DMS 273 treated with DMSO at 0.1 percent for 48 hours (cell line): ENCODE data around the gene BCLAF3.

Source experiments
- DNase-seq: peaks from one replicate; lab custom pipeline; 2025; lab: John Stamatoyannopoulos, UW

BCLAF3 gene

DNA sequence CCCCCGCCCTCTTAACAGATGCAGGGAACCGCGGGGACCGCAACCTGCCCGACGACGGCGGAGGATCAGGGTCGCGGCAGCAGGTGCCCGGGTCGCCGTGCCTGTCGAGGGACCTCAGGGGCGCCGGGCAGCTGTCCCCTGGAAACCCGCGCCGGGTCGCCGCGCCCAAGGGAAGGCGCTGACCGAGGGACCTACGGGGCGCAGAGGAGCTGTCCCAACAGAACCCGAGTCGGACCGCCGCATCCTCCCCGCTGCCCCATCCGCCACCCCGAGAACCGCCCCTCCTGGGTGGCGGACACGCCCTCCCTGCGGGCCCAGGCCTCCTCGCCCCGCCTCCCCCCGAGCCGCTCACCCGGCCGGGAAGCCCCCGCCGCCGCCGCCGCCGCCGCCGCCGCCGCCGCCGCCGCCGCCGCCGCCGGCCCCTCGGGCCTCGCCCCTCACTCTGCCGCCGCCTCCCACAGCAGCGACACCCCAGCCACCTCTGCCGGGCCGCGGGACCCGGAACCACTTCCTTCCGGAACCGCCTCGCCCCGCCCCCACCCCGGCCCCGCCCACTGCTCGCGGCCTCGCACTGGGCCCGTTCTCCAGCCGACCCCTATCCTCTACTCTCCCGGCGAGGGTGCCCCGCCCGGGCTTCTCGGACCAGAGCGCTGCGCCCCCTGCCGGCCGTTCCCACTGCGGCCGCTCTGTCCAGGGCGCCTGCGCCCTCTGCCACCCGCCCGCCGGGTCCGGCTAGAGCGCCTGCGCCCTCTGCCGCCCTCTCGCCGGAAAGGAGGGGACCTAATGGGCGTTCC, at the start of gene BCLAF3:
Gene BCLAF3, minus strand, starts transcription at position 506 of the 794 bp plus-strand sequence. CDS start 20,797 bp downstream, outside the sequence.
- peak; percentile 75 for DNase-seq

DNA sequence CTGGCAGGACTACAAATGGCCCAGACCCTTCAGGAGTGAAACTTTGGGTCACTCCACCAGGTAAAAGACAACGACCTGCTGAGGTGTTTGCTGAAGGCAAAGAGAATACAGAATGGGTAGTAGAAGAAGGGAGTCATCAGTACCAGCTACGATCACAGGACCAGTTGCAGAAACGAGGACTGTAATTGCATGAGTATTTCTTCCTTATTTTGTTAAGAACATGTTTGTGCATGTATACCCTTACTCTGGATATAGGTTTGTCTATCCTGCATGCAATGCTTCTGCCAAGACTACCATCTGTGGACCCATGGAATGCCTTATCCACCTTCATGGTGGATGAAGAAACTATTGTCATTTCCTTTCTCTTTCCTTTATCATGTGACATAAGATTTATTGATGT, 48.1 kb upstream of the BCLAF3 start:
- no peak for DNase-seq

DNA sequence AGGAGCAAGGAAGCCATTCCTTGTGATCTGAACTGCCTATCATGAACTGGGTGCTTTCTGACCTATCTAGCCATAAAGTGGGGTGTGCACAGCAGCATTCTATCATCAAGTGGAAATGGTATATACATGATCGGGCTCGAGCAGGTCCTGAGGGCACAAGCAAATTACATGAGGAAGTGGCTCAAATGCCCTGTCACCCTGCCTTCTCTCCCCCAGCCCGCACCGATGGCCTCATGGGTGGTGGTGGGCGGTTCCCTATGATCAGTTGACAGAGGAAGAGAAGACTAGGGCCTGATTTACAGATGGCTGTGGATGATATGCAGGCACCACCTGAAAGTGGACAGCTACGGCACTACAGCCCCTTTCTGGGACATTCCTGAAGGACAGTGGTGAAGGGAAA, 46.3 kb upstream of the BCLAF3 start:
- no peak for DNase-seq

DNA sequence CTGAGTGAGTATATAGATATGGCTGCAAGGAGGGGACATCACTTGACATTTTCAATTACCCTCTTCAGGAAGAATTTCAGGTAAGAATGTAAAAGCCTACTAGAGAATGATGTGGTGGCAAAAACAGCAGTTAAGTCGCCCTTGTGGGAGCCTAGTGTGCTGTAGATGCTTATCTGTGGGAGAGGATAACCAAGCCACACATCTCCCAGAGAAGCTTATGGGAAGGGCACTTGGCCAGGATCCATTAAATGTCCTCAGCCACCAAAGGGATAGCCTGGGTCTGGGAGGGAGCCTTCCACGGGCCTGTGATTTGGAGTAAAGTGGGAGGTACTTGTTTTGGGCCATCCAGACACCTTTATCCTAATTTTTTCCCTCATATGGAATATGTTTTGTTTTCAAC, 41.3 kb upstream of the BCLAF3 start:
- DNase-seq = no peak

DNA sequence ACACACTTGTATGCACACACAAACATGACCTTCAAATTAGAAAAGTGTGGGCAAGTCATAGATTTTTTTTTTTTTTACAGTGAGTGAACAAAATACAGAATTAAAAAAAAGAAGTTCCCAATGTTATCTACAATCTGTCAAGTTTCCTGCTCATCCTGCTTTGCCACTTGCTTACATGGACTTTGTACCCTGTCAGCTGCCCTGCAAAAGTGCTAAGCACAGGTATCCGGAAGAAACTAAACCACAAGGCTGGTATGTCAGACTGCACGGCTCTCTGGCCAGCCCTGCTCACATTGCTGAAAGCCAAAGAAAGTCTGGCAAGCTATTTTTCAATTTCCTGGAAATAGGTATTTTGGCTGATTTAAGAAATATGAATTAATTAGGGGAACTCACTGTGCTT, 38.9 kb upstream of the BCLAF3 start:
- no peak for DNase-seq

DNA sequence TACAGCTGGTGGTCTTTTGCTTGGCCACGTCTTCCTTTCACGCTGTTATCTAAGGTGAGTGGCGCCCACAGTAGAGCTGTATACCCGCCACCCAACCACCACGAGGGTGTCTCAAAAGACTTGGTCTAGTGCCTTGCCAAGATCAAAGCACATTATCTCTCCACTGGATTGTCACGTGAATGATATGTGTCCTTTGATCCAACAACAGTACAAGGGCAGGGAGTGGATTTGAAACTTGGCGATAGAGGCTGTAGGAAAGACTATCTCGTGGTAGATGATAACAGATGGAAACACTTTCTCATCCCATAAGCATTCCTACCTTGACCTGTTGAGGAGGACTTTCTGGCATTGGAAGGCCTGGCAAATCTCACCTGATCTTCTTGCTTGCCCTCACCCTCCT, 37.7 kb upstream of the BCLAF3 start:
- DNase-seq = no peak

DNA sequence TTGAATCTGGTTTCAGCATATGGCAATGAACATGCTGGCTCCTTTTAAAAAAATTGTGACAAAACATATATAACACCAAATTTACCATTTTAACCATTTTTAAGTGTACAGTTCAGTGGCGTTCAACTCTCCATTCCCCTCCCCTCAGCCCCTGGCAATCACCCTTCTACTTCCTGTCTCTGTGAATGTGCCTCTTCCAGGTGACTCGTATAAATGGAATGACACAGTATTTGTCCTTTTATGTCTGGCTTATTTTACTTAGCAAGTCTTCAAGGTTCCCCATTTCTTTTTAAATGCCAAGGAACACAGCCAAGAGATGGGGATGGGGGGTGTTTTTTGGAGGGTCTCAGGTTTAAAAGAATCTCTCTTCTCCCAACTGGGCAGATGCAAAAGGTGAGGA, 35.4 kb upstream of the BCLAF3 start:
- no peak for DNase-seq

DNA sequence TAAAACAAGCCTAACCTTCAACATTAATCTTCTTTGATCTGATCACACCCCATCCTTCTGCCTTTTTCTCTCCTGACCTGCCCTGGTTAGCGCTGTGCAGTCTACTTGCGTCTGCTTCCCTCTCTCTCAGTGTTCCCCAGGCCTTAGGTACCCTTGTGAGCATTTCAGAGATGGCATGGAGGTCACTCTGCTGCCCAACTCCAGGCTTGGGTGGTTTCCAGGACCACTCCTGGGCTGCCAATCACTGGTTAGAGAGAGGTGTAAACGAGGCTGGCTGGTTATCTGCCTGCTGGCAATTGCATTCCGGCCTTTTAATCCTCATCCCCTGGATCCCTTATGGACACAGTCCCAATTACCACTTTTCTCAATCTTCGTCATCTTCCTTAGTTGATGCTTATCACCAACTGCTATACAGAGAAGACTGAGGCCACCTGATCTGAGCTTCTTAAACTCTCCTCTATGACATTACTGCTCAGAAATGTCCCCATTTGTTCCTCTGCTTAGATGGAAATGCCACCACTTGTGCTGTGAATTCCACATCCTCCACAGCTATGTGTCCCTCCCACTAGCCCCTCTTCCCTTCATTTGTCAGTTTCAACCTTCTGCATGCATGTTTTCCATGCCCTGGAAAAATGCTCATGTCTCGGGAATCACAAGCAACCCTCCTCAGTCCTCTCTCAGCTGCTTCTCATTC, 29.0 kb upstream of the BCLAF3 start:
- no peak for DNase-seq

DNA sequence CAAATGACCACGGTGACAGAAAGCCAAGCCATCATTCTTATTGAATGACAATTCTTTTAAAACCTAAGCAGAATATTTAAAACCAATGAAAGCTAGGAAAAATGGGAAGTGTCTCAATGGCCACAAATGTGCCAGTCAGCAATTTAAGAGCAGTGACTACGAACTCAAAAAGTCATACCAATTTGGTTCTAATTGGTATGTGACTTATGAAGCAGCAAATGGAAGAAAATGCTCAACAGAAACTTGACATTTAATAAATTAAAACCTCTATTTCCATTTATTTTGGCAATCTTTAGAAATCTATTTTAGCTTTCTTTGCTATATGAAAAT, 25.7 kb upstream of the BCLAF3 start:
- no peak for DNase-seq

DNA sequence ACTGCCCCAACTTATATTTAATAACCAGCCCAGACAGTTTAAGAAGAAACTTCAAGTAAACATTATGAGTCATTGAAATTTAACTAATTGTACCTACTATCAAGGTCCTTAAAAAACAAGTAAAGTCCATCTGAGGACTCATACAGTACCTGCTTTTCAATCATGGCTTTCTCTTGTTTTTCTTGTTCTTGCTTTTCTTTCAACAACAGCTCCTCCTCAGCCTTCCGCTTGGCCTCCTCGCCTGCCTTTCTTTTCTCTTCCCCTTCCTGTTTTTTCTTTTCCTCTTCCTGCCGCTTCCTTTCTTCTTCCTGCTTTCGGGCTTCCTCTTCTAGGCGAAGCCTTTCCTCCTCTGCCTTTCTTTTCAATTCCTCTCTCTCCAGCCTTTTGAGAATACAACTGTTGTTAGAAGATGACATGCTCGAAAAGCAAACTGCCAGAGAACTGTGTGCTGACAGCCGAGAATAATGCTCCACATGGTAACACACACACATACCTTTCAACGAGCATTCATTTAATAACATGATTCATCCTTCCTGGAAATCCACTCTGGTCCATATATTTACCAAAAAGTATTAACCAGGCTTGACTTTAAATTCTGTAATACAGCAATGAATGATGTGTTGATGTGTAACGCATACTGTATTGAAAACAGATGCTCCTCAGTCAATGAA, 25.2 kb upstream of the BCLAF3 start:
- no peak for DNase-seq

DNA sequence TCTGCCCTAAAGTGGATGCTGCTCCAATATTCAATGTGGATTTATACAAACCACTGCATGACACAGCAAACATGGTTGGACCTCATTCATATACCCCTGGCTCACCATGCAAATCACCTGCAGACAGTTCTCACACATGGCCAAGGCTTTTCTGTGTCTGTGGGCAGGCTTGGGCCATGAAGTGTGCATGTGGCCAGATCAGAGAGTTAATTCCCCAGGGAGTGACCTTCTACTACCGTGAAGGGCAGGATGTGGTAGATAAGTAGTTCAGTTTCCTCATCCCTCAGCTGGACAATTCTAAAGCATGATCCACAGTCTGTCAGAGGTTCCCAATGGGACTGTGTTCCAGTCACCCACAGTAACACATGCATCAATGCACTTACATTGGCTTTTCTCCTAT, 24.6 kb upstream of the BCLAF3 start:
- DNase-seq = no peak

DNA sequence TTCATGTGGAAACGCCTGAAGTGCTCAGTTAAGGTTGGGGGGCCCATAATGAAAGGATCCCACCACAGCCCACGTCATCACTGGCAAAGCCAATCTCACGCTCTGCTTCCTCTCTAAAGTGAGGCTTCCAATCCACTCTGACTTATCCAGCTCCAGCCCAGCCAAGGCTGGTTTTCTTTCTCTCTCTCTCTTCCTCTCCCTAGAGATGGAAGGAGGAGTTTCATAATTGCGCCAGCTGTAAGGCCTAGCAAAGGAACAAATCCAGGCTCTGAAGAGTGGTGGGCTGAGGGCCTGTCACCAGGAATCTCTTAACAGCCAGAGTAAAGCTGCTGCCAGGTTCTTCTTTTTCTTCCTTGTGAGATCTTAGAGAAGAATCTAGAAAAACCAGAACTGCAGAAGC, 20.7 kb upstream of the BCLAF3 start:
- DNase-seq = no peak

DNA sequence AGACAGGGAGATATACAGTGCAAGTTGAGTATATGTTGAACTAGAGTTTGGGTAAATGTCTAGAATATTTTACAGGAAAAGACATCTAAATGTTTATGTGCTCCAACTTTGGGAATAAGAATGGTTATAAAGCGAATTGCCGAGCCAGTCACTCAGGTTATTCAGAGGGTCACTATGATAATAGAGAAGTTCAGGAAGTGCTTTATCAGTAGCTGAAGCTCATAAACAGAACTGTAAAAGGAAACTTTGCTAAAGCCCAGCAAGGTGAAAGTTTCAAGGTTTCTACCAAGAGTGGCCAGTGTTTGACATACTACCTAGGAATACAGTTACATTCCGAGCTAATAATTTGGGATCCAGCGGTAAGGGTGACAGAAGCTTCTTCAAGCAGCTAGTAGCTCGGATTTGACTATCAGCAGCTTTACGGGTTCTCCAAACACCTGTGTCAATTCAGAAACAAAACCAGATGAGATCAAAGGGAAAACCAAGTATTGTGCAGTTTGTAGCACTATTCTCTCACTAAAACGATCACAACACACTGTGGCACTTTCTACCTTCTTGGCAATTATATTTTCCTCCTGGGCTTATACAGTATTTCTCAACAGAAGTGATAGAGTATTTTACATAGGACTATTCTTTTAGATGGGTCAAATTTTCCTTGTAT, 17.2 kb upstream of the BCLAF3 start:
- DNase-seq = no peak

DNA sequence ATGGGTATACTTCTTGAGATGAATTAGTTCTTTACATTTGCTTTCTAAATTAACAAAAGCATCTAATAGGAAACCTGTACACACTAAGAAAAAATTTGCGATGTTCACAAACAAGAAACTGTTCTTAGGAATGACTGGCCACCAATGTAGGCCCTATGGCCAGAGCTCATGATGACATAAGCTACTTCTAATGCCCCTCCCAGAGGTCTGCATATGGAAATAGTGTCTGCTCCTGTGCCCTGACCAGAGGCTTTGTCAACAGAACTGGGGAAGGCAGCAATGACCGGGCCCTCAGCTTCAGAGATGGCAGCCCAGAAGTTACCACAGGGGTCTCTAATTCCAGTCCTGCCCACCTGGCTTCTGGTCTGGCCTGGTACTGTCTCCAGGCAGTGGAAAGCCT, 15.0 kb upstream of the BCLAF3 start:
- DNase-seq = no peak

DNA sequence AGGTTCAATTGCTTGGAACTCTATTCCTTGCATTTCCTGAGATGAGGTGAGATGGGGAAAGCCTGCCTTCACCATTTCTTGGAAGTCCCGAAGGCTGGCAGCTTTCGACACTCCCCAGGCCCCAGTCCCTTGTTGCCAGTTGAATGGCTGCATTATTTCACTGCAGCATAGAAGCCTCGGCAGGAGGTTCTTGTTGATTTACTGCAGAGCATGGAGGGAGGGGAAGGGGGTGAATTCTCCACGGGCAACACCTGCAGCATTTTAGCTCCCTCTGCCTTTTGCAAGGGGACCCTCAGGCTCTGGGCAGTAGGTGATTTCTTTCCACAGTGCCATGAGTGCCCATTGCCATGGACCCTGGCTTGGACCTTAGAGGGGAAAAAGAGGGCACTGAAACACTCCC, 10.7 kb upstream of the BCLAF3 start:
- DNase-seq = no peak

DNA sequence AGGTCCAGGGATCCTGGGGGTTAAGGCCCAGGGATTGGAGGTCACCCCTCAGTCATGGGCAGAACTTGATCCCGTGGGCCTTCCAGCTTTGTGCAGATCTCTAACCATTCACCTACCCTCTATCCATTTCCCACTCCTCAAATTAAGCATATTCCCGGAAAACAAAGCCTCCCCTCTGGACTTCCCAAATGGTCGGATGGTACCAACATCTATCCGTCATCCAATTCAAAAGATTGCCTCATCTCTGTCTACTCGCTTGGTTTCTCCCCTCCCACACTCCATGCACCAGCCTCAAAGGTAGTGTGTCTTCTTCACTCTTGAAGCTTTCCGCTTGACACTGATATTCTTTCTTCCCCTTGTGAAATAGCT, 473 bp upstream of the BCLAF3 start:
- no peak for DNase-seq

DNA sequence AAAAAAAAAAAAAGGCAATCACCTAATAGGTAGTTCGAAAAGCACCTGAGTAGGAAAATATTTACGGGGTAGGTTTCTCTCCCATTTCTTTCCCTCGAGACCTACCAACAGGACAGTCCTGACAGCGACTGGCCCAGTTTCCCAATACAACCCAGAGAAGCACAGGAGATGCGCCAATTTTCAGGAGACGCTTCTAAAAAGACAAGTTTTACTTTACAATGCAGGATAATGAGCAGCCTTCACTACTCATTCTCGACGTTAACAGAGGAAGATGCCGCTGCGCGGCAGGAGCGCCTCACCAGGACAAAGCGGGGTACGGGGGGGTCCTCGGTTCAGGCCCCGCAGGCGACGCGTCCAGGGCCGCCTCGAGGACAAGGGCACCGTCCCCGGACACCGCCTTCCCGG, 708 bp downstream of the BCLAF3 start:
- no peak for DNase-seq

DNA sequence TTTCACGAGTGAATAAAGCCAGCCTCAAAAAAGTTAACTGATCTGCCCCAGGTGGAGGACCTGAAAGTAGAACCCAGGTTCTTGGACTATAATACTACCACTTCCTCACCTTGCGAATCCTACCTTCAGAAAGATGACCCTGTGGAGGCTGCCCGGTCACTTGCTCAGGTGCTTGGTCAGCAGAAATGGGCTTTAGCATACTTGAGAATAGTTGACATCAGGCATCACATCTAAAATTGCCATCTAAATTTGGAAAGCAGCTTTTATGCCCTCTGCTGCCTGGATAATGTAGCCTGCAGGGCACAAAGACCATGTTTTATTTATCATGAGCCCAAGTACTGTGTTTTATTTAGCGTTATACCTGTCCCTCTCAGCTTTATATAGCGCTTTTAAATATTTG, 3.0 kb downstream of the BCLAF3 start:
- no peak for DNase-seq

DNA sequence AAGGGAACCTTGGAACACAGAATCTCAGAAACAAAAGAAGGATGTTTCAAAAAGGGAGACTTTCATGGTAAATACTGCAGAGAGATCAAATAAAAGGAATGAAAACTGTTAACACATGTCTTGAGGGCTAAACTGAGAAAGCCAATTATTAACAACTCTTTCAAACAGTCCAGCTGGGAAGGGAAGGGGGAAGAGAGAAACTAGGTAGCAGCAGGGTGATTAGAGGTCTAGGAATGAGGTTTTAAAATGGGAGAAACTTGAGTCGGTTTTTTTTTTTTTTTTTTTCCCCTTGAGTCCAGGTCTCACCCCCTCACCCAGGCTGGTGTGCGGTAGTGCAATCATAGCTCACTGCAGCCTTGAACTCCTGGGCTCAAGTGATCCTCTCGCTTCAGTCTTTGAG, 4.3 kb downstream of the BCLAF3 start:
- DNase-seq = no peak

DNA sequence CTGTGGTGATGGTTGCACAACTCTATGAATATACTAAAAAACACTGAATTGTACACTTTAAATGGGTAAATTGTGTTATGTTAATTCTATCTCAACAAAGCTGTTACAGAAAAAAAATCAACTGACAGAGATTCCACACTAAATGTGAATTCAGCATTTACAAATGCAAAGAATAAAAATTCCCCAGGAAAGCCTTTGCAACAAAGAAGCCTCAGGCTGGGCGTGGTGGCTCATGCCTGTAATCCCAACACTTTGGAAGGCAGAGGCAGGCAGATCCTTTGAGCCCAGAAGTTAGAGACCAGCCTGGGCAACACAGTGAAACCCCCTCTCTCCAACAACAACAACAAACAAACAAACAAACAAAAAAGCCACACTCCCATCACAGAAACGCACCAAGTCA, 8.9 kb downstream of the BCLAF3 start:
- DNase-seq = no peak

DNA sequence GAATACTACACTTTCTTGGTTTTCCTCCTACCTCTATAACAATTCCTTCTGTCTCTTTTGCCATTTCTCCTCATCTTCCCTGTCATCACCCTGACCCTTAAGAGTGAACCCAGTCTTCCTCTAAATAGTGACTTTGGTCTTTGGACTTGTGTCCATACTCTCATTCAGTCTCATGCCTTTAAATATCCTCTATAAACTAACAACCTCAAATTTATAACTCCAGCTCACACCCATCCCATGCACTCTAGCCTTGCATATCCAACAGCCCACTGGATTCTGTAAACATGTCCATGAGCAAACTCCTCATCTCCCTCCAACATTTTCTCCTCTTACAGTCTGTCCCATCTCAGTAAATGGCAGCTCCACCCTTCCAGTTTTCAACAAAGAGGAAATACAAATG, 15.0 kb downstream of the BCLAF3 start:
- DNase-seq = no peak

DNA sequence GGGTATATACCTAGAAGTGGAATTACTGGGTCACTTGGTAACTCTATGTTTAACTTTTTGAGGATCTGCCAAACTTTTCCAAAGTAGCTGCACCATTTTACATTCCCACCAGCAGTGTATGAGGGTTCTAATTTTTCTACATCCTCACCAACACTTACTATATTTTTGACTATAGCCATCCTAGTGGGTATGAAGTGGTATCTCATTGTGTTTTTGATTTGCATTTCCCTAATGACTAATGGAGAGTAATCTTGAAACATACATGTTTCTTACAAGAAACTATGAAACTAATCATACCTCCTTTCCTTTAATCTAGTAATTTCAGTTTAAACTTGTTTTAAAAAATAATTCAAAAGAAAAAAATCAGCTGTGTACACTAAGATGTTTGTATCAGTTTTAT, 17.9 kb downstream of the BCLAF3 start:
- DNase-seq = no peak

DNA sequence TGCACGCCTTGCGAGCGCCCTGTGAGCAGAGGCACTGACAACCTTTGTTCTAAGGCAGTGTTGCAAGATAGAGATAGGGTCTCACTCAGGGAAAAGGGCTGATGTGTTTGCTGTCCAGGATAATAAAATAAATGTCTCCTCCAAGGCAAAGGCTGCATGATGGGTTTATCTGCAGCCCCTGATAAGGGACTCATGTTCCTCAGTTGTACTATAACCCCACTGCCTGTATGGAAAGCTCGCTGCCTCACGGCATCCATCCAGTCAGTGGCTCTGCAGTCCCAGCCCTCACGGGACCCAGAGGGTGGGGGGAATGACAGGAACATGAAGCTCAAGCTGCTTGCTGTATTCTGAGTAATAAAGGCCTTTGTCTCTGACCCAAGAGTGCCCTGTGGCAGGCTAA, 22.6 kb downstream of the BCLAF3 start:
- no peak for DNase-seq
